Fibroblast of skin of right quadriceps (primary cell): ENCODE measurements around the gene NLRP12.
"Not testable (repeated sequence)": the region's sequence is repeated elsewhere in the genome, so short reads cannot be mapped to it uniquely, and the experiment has no call there.

ENCODE experiments used
- DNase-seq: peaks from one replicate; pipeline ENCODE4 v3.0.0-alpha.2; 2013

Gene NLRP12

DNA sequence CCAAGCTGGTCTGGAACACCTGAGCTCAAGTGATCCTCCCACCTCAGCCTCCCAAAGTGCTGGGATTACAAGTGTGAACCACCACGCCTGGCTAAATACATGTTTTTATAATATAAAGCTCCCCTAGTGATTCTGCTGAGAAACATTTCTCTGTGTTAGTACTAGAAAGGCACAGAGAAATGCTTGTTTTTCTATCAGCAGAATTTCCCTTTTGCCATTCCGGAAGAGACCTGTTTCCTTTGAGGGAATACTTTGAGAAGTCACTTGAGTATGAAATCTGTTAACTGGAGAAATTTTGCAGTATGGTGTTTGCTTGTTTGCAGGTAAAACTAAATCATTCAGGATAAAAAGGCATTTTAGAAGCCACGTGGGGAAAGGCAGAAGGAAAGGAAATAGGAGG is 4.4 kb upstream of the NLRP12 start:
- DNase-seq = no peak

- no peak for DNase-seq
Measured at GRCh38 chr19:53826876-53827275, 2.8 kb upstream of the NLRP12 start.

- DNase-seq = no peak
Measured at GRCh38 chr19:53823380-53824120, 564 bp downstream of the NLRP12 start.

DNA sequence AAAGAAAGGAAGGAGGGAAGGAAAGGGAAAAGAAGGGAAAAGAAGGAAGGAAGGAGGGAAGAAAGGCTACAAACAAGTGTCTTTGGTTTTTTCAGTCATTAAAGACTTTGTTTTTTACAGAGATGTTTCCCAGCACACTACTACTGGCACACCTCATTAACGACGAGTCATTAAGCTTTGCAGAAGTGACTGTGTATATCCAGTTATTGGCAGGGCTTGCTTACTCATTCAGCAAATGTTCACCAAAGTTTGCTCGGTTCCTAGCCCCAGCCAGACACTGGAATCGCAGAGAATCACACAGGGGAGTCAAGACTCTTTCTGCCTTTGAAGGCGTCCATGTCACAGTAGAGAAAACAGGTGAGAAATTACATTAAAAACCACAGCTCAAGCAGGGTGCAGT is 4.3 kb downstream of the NLRP12 start:
- DNase-seq = no peak

GRCh38 chr19:53818756-53819155 is 5.4 kb downstream of the NLRP12 start:
- DNase-seq = no peak

DNA sequence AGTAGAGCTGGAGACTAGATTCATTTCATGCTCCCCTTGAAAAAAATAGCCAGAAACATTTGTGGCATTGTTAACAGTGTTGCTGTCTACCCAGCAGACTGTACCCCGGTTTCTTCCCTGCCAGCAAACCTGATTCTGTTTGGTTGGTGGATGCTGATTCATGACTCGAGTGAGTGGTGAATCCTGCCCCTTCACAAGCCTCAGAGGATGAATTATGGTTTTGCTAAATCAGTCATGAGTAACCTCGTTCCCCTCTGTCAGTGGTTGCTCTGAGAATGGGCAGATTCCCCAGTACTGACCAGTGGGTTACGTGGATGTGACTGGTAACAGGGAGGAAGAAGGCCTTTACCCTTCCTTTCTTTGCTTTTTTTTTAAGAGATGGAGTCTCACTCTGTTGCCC is 10.1 kb downstream of the NLRP12 start:
- DNase-seq = peak; percentile 6

DNA sequence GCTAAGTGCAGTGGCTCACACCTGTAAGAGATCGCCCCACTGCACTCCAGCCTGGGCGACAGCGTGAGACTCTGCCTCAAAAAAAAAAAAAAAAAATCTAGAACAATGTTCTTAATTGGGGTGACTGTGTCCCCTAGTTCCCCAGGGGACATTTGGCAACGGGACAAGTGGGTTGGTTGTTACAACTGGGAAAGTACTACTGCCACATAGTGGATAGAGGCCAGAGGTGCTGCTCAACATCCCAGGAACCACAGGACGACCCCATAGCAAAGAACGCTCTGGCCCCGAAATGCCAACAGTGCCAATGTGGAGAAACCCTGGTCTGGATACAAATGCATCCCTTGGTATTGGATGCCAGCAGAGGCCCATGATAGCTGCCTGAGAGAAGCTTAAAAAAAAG is 11.8 kb downstream of the NLRP12 start:
- no peak for DNase-seq

DNA sequence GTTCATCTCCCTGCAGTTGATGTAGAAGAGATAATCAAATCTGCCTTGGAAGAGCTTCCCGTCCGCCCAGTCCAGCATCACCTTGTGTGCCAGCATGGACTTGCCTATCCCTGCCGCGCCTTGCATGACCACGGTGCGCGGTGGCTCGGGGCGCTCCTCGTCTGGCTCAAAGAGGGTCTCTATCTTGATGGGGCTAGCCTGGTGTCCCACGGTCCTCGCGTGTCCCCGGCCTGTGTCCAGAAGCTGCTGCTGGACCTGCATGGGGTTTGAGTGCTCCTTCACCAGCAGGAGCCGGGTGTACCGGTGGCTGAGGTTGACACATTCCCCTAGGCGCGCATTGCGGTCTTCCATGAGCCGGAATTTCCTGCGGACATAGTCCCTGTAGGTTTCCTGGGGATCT is 13.2 kb downstream of the NLRP12 start:
- DNase-seq = no peak

DNA sequence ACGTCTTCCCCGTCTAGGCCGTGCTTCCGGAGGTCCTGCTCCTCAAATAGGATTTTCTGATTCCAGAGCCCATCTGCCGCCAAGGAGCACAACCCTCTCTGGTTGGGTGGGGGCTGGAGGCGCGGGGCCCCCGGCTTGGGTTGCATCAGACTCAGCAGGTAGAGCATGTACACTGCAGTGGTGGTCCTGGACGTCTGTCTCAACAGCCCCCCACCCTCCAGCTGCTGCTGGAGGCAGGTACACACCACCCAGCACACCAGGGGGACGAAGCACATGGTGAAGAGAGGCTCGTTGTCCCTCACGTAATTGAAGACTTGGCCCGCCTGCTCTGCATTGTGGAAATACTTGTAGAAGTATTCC is 13.9 kb downstream of the NLRP12 start:
- DNase-seq = no peak

DNA sequence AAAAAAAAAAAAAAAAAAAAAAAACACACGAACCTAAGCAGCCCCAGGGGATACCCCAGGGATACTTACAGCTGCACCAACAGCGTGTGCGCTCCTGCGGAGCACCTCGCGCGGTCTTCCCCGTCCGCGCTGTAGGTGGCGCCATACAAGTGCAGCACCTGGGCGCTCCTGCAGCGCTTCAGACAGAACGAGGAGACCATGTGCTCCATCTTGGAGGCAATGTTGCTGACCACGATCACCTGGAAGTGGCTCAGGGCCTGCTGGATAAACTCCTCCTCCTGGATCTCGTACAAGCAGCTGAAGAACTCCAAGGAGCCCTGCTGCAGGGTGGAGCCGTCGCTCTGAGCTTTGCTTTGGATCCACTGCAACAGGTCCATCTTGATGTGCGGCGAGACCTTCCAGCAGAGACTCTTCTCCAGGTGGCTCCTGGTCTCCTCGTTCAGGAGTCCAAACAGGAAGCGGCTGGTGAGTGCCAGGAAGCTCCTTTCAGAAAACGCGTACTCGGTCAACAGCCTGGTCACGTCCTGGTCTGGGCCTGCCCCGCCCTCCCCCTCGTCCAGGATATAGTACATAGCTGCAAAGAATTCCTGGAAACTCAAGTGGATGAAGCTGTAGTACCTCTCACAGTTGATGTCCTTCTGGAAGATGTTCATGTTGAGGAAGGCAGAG is 14.5 kb downstream of the NLRP12 start:
- DNase-seq = peak; percentile 7

DNA sequence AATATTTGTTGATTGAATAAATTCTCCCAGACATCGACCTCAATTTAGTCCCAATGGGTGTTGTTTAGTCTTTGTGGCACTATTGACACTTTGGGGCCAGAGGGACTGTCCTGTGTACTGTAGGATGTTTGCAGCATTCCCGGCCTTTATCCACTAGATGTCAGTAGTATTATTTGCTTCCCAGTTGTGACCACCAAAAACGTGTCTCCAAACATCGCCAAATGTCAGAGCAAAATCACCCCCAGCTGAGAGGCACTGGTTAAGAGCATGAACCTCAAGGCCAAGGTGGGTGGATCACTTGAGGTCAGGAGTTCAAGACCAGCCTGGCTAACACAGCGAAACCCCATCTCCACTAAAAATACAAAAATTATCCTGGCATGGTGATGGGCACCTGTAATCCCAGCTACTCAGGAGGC is 15.4 kb downstream of the NLRP12 start:
- peak; percentile 45 for DNase-seq

- DNase-seq = no peak
Measured at GRCh38 chr19:53801257-53801656, 22.9 kb downstream of the NLRP12 start.

GRCh38 chr19:53795019-53795418 is 29.1 kb downstream of the NLRP12 start:
- no peak for DNase-seq

- peak; percentile 78 for DNase-seq
Measured at GRCh38 chr19:53792721-53793433, 31.2 kb downstream of the NLRP12 start.

DNA sequence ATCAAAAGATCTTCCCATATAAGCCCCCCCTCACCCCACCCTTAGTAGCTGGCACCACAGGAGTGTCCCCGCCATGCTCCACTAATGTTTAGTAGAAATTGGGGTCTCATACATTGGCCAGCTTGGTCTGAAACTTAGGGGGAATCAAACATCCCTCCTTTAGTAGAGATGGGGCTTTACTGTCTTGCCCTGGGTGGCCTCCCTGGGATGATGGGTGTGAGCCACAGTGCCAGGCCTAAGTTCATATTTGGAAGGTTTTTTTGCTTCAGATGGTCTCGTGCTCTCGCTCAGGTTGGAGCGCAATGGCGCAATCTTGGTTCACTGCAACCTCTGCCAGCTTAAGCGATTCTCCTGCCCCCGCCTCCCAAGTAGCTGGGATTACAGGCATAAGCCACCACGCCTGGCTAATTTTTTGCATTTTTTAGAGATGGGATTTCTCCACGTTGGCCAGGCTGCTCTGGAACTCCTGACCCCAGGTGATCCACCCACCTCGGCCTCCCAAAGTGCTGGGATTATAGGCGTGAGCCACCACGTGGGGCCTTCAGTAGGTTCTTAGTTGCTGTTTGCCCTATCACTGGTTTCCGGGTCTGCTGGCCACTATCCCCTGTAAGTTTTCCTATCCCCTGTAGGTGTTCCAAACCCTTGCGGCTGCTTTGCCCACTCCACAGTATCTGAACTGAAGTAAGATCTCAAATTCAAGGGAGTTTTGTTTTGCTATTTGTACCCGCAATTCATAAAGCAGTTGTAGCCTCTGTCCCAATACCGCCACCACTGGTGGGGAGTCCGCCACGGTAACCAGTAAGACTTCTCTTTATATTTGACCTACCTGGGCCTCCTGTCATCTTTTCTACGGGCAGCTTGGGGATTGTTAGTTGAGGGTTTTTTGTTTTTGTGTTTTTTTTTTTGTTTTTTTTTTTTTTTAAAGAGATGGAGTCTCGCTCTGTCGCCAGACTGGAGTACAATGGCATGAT is 34.1 kb downstream of the NLRP12 start:
- no peak for DNase-seq

DNA sequence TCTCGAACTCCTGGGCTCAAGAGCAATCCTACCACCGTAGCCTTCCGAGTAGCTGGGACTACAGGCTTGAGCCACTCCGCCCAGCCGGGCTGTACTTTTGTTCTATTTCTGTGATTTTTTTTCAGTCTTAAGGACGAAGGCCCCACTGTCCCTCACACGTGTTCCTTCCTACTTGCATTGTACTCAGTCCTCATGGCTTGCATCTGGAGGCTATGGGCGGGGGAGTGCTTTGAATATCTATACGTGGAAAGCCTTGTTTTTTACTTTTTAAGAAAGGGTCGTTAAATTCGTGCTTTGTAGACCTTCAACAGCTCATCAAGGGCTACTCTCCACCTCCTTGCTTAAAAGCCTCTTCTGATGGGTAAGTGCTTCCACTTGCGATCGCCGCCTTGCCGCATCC is 36.8 kb downstream of the NLRP12 start:
- no peak for DNase-seq

- no peak for DNase-seq
Measured at GRCh38 chr19:53786744-53787143, 37.4 kb downstream of the NLRP12 start.

DNA sequence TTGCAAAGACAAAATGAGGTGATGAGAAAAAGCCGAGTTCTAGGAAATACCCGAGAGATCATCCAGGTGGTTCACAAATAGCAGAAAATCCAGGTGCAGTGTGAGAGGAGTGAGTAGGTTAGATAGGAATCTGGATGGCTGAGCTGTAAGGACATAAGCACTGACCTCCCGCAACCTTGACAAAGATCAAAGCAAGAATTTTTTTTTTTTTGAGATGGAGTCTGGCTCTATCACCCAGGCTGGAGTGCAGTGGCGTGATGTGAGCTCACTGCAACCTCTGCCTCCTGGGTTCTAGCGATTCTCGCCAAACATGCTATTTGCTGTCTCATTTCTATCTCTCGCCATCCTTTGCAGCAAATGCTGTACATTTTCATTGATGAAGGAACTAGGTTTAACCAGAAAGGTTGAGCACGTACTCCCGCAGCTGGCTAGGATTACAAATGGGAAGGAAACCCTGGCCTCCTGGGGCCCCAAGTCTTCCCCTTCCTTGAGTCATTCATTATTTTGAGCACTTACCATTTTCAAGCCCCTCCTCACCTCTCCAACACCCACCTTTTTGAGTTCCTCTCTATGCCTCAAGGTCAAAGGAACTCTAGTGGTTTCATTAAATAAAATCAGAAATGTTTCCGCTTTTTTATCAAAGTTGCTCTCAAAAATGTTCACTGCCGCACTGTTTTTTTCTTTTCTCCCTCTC is 38.8 kb downstream of the NLRP12 start:
- no peak for DNase-seq

DNA sequence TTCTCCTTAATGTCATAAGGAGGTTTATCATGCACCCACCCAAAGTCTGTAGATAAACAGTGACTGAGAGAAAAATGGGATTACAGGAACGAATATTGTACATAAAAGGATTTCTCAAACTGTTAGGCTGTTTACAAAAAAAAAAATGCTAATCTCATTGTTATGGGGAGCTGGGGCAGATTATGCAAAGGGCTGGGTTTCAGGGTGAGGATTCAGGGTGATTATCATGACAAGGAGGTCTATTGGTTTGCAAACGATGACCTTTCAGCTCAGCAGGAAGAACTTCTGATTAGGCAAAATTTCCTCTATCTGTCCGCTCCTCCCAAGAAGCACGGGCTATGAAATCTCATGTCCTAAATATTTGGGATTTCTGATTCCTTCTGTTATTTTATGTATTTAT is 41.4 kb downstream of the NLRP12 start:
- DNase-seq = no peak

GRCh38 chr19:53781332-53781731 is 42.8 kb downstream of the NLRP12 start:
- DNase-seq = not testable (repeated sequence)

- no peak for DNase-seq
Measured at GRCh38 chr19:53780506-53780905, 43.6 kb downstream of the NLRP12 start.

GRCh38 chr19:53775524-53775923 is 48.6 kb downstream of the NLRP12 start:
- DNase-seq = no peak
